ENCODE data around the gene HSPA1L.

GRCh38 chr6:31860349-31860748 is 45.3 kb upstream of the HSPA1L start:
- TF ChIP-seq, protein P1, sequence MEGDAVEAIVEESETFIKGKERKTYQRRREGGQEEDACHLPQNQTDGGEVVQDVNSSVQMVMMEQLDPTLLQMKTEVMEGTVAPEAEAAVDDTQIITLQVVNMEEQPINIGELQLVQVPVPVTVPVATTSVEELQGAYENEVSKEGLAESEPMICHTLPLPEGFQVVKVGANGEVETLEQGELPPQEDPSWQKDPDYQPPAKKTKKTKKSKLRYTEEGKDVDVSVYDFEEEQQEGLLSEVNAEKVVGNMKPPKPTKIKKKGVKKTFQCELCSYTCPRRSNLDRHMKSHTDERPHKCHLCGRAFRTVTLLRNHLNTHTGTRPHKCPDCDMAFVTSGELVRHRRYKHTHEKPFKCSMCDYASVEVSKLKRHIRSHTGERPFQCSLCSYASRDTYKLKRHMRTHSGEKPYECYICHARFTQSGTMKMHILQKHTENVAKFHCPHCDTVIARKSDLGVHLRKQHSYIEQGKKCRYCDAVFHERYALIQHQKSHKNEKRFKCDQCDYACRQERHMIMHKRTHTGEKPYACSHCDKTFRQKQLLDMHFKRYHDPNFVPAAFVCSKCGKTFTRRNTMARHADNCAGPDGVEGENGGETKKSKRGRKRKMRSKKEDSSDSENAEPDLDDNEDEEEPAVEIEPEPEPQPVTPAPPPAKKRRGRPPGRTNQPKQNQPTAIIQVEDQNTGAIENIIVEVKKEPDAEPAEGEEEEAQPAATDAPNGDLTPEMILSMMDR (IDR thresholded peaks at IDR 0.05; ENCODE audit: poor library complexity), result no peak
- no peak for TF ChIP-seq EZH2 (IDR thresholded peaks at IDR 0.05; ENCODE audit: borderline replicate concordance)
